Lung (tissue), 12 donors: ENCODE measurements around the gene GATB. TPM values are rescaled to one million over a fixed set of nuclear protein-coding genes. Genes with fewer than 3 reads are reported as not detected.

ENCODE experiments used
- ATAC-seq: fragments of 200-7000 bp; cut with Tn5 transposase; one replicate; pipeline ENCODE4 v1.9.1; 2020; ENCODE audit warnings: moderate number of reproducible peaks; ENCODE audit not compliant: insufficient read depth, low FRiP score
- DNase-seq, 3 donors: peaks; one replicate each; pipeline ENCODE4 v3.0.0-alpha.2; 2013 to 2017
- H3K27ac ChIP-seq, 2 donors: one replicate each; pipeline ENCODE4 v1.5.1; 2013; ENCODE audit warnings: mild to moderate bottlenecking in 2 of 2, moderate library complexity in 2 of 2, control low read depth in 1 of 2, inconsistent platforms in 1 of 2, low read depth in 1 of 2, low read length in 1 of 2
- H3K27me3 ChIP-seq, 3 donors: one replicate each; pipeline ENCODE4 v1.5.1; 2013; ENCODE audit warnings: low read length in 2 of 3; ENCODE audit not compliant: control insufficient read depth in 3 of 3, insufficient read depth in 3 of 3
- H3K36me3 ChIP-seq, 4 donors: one replicate each; pipeline ENCODE4 v1.5.1; 2013; ENCODE audit warnings: low read length in 4 of 4, mild to moderate bottlenecking in 1 of 4, moderate library complexity in 1 of 4; ENCODE audit not compliant: control insufficient read depth in 4 of 4, insufficient read depth in 4 of 4
- H3K4me1 ChIP-seq, 5 donors: one replicate each; pipeline ENCODE4 v1.5.1; 2013; ENCODE audit warnings: low read length in 5 of 5, mild to moderate bottlenecking in 2 of 5, moderate library complexity in 1 of 5; ENCODE audit not compliant: control insufficient read depth in 5 of 5, insufficient read depth in 5 of 5
- H3K4me3 ChIP-seq: one replicate; pipeline ENCODE4 v1.5.1; 2013; ENCODE audit warnings: mild to moderate bottlenecking, control low read depth, moderate library complexity
- H3K9ac ChIP-seq, 2 donors: one replicate each; pipeline ENCODE4 v1.5.1; 2013; ENCODE audit warnings: low read length in 2 of 2, control low read depth in 1 of 2; ENCODE audit not compliant: insufficient read depth in 1 of 2
- H3K9me3 ChIP-seq, 4 donors: one replicate each; pipeline ENCODE4 v1.5.1; 2013; ENCODE audit warnings: low read length in 3 of 4, mild to moderate bottlenecking in 1 of 4, moderate library complexity in 1 of 4; ENCODE audit not compliant: control insufficient read depth in 4 of 4, insufficient read depth in 3 of 4
- CTCF ChIP-seq: IDR thresholded peaks from 2 replicates; pipeline ENCODE4 v1.5.1; 2012; ENCODE audit warnings: mild to moderate bottlenecking; ENCODE audit errors: control extremely low read depth, extremely low read depth
- WGBS, 2 donors: extraction: QIAGEN DNeasy Blood & Tissue Kit; methylation state at CpG; one replicate each; pipeline ENCODE4 v1.1.7; 2013; 5-methylcytosine and 5-hydroxymethylcytosine counted together
- polyA plus RNA-seq, 2 donors: library from polyadenylated mRNA; stranded (reverse); fragments of 200-250 nt; gene quantifications; one replicate each; pipeline ENCODE4 v1.2.1, GENCODE V29; 2013
- total RNA-seq, 2 donors: library from RNA; depleted of rRNA in 1 of 2; stranded (reverse); fragments of >200 nt in 1 of 2; gene quantifications; one replicate each; pipeline ENCODE4 v1.2.1, GENCODE V29; 2014 to 2021
- donor health status: control.
- donor health status: control.
- donor health status: Bipolar disorder and iron deficiency.
- donor health status: healthy.
- donor health status: DM: yes; HTN: yes; CAD: no.

The GATB gene
- total and polyA plus RNA-seq, 4 donors = 11.0 to 18.4 (median 15.6) TPM

GRCh38 chr4:151792530-151792929, 31.7 kb upstream of the GATB start:
- Histone ChIP-seq H3K36me3 (no peaks in the 10 kb centered on the region), H3K27me3 (no peaks in the 10 kb centered on the region), H3K4me3 (no peak overlapping the region), H3K9ac (no peak overlapping the region), H3K27ac (no peak overlapping the region), H3K9me3 (no peaks in the 10 kb centered on the region), H3K4me1 (no peaks in the 10 kb centered on the region)
- no peak for TF ChIP-seq CTCF
- 91% methylated on average over 4 of the region's 4 CpGs for WGBS, 2 donors
- ATAC-seq (no peak), DNase-seq (no peak)

DNA sequence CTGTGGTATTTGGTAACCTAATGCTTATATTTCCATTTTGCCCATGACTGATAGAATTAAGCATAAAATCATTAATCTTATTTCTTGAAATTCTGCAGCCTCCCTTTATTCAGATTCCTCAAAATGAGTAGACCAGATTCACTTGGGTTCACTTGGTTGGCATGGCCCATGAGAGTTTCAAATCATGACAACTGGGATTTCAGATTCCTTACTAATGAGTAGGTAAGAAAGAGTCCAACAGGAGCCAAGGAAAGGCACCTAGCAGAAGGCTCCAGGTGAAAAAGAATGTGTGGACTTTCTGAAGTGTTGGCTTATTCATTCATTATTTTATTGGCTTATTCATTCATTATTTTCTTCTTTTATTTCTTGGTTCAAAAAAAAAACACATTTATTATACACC, 27.2 kb upstream of the GATB start:
- Histone ChIP-seq H3K4me3 (no peak overlapping the region), H3K9me3 (no peaks in the 10 kb centered on the region), H3K36me3 (peaks cover 0 to 2% (median 0%) of the 10 kb centered on the region in 4 donors), H3K9ac (no peak overlapping the region), H3K4me1 (peaks cover 0 to 4% (median 0%) of the 10 kb centered on the region in 5 donors), H3K27ac (no peak overlapping the region), H3K27me3 (no peaks in the 10 kb centered on the region)
- DNase-seq (no peak), ATAC-seq (no peak)
- TF ChIP-seq CTCF = no peak

DNA sequence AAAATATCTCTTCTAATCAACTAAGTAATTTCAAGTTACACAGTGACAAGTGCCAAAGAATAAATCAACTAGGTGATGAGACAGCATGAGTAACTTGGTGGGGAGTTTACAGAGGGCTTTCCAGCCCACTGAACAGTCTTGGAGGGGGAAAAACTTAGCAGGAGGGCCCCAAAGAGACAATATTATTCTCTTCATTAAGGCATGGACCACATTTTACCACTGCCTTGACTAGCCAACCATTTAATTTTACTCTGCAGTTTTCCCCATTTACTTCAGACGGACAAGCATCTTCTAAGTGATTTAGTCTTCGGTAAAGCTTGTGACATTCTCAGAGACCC, 25.3 kb upstream of the GATB start:
- peaks cover 0 to 8% (median 0%) of the 10 kb centered on the region in 5 donors for H3K4me1 ChIP-seq
- WGBS, 2 donors = 89 to 94% methylated on average over 2 of the region's 2 CpGs
- H3K9me3 ChIP-seq = no peaks in the 10 kb centered on the region
- H3K36me3 ChIP-seq = peaks cover 0 to 2% (median 0%) of the 10 kb centered on the region in 4 donors
- H3K27me3 ChIP-seq = no peaks in the 10 kb centered on the region
- ATAC-seq = no peak
- TF ChIP-seq CTCF = no peak
- H3K4me3 ChIP-seq = no peak overlapping the region
- H3K9ac ChIP-seq = no peak overlapping the region
- DNase-seq = no peak
- no peak overlapping the region for H3K27ac ChIP-seq

DNA sequence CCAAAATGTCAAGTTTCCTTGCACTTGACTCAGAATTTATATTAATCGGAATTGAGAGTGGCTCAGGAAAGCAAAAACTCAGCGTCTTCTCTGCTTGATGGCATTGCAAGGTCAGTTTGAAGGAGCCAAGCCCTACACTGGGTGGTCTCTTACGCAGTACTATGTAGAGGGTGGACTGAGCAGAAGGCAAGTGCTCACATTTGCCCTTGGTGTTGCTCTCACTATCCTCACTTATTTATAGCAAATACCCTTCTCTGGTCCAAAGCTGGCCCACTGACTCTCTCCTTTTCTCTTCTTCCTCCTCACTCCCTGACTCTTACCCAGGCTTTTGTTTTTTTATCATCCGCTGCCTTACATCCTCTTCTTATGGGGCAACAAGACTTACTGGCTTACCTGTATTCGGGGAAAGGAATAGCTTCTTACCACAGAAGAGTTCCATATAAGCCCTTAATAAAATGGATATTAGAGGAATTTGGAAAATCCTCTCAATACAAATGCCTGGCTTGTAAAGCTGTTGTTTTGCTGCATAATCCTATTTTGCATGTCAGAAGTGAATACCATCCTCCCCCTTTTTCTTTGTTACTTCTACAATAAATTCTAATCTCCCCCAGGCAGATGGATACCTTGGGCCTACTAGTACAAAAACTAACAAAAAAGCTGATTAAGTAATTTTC, 24.8 kb upstream of the GATB start:
- 78 to 81% methylated on average over 5 of the region's 5 CpGs for WGBS, 2 donors
- TF ChIP-seq CTCF = no peak
- H3K27ac ChIP-seq = no peak overlapping the region
- H3K27me3 ChIP-seq = no peaks in the 10 kb centered on the region
- no peak overlapping the region for H3K4me3 ChIP-seq
- no peak for DNase-seq
- peaks cover 0 to 8% (median 0%) of the 10 kb centered on the region in 5 donors for H3K4me1 ChIP-seq
- no peak for ATAC-seq
- H3K36me3 ChIP-seq = peaks cover 0 to 2% (median 0%) of the 10 kb centered on the region in 4 donors
- H3K9me3 ChIP-seq = no peaks in the 10 kb centered on the region
- no peak overlapping the region for H3K9ac ChIP-seq
